ENCODE results near the gene NR0B2. TPM values are rescaled to one million over a fixed set of nuclear protein-coding genes. Genes with fewer than 3 reads are reported as not detected.
A peak's percentile ranks its signal among the peaks of the same experiment; 100 is the strongest.

The NR0B2 gene
- total and polyA plus RNA-seq, 2 of the 13 experiments (the other 11 are each of a cell fraction or from before 2014, with no cell fraction given), result 72.5 to 133 TPM

DNA sequence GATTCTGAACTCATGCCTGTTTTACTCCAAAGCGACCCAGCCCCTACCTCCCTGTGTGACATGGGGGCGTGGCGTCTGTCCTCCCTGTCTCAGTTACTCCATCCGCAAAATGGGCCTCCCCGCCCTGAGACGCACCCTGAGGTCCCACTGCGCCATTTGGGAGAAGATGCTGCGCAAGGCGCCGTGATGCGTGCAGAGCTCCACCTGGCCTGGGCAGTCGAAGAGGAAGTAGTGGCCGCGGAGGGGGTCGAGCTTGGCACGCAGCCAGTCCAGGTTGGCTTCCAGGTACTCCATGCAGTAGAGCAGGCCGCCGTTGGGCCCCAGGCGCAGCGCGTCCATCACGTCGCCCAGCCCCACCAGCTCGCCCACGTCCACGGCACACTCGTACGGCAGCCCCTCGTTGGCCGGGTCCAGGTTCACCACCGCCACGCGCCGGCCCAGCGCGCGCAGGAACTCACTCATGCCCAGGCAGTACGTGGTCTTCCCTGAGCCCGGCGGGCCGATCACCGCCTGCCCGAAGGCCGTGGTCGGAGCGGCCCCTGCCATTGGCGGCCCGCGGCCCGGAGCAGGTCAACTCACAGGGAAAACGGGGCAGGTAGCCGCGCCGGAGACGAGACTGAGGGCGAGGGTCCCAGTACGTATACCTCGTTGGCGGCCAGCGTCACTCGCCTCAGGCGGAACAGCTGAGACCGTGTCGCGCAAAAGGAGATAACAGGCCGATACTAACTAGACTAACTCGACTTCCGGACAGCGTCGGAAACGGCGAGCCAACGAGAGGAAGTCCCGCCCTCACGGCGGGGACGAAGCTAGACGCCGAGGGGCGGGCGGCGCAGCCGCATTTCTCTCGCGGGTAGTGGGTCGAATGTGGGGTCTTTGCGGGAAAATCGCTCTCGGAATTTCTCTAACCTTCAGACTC is 24.0 kb downstream of the NR0B2 start, which contains the start of gene GPN2 (continued):
- 0 out of 2 replicates have a peak, but pooled peaks have one; percentile 41 for TF ChIP-seq ZNF317 (CRISPR knock-in tag; IDR thresholded peaks at IDR 0.05)
- peak; percentile 94 for TF ChIP-seq KDM5B (CRISPR knock-in tag; IDR thresholded peaks at IDR 0.05; ENCODE audit: borderline replicate concordance)
- TF ChIP-seq STAG1 (CRISPR knock-in tag; IDR thresholded peaks at IDR 0.05), result no peak; the same call in none of the 2 replicates
- TF ChIP-seq, protein P1, sequence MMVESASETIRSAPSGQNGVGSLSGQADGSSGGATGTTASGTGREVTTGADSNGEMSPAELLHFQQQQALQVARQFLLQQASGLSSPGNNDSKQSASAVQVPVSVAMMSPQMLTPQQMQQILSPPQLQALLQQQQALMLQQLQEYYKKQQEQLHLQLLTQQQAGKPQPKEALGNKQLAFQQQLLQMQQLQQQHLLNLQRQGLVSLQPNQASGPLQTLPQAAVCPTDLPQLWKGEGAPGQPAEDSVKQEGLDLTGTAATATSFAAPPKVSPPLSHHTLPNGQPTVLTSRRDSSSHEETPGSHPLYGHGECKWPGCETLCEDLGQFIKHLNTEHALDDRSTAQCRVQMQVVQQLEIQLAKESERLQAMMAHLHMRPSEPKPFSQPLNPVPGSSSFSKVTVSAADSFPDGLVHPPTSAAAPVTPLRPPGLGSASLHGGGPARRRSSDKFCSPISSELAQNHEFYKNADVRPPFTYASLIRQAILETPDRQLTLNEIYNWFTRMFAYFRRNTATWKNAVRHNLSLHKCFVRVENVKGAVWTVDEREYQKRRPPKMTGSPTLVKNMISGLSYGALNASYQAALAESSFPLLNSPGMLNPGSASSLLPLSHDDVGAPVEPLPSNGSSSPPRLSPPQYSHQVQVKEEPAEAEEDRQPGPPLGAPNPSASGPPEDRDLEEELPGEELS (CRISPR knock-in tag; IDR thresholded peaks at IDR 0.05), result no peak
- TF ChIP-seq ZNF18 (CRISPR knock-in tag; IDR thresholded peaks at IDR 0.05; ENCODE audit: insufficient replicate concordance), result peak; percentile 85
- TF ChIP-seq SMAD3 (CRISPR knock-in tag; IDR thresholded peaks at IDR 0.05), result no peak
- TF ChIP-seq TBP (CRISPR knock-in tag; IDR thresholded peaks at IDR 0.05), result no peak
- TF ChIP-seq ATF2 (CRISPR knock-in tag; IDR thresholded peaks at IDR 0.05), result peak; percentile 46; the same call in 1 of the 2 replicates
- peak; percentile 48; the same call in 1 of the 2 replicates for TF ChIP-seq ZNF572 (CRISPR knock-in tag; IDR thresholded peaks at IDR 0.05)
- peak; percentile 95 for TF ChIP-seq ZFP91 (CRISPR knock-in tag; IDR thresholded peaks at IDR 0.05; ENCODE audit: borderline replicate concordance)
- no peak; the same call in 1 of the 2 replicates for TF ChIP-seq ZBTB20 (CRISPR knock-in tag; IDR thresholded peaks at IDR 0.05; ENCODE audit: borderline replicate concordance, low read depth)
- TF ChIP-seq NCOA5 (CRISPR knock-in tag; IDR thresholded peaks at IDR 0.05), result no peak
- TF ChIP-seq ZNF468 (CRISPR knock-in tag; IDR thresholded peaks at IDR 0.05), result no peak
- peak; percentile 68 for TF ChIP-seq TAF15 (IDR thresholded peaks at IDR 0.05; ENCODE audit: low read depth, low read length, poor library complexity, severe bottlenecking)
- TF ChIP-seq PHF5A (CRISPR knock-in tag; IDR thresholded peaks at IDR 0.05; ENCODE audit: low read depth, unreplicated experiment), result peak; percentile 86
- TF ChIP-seq, protein P2, sequence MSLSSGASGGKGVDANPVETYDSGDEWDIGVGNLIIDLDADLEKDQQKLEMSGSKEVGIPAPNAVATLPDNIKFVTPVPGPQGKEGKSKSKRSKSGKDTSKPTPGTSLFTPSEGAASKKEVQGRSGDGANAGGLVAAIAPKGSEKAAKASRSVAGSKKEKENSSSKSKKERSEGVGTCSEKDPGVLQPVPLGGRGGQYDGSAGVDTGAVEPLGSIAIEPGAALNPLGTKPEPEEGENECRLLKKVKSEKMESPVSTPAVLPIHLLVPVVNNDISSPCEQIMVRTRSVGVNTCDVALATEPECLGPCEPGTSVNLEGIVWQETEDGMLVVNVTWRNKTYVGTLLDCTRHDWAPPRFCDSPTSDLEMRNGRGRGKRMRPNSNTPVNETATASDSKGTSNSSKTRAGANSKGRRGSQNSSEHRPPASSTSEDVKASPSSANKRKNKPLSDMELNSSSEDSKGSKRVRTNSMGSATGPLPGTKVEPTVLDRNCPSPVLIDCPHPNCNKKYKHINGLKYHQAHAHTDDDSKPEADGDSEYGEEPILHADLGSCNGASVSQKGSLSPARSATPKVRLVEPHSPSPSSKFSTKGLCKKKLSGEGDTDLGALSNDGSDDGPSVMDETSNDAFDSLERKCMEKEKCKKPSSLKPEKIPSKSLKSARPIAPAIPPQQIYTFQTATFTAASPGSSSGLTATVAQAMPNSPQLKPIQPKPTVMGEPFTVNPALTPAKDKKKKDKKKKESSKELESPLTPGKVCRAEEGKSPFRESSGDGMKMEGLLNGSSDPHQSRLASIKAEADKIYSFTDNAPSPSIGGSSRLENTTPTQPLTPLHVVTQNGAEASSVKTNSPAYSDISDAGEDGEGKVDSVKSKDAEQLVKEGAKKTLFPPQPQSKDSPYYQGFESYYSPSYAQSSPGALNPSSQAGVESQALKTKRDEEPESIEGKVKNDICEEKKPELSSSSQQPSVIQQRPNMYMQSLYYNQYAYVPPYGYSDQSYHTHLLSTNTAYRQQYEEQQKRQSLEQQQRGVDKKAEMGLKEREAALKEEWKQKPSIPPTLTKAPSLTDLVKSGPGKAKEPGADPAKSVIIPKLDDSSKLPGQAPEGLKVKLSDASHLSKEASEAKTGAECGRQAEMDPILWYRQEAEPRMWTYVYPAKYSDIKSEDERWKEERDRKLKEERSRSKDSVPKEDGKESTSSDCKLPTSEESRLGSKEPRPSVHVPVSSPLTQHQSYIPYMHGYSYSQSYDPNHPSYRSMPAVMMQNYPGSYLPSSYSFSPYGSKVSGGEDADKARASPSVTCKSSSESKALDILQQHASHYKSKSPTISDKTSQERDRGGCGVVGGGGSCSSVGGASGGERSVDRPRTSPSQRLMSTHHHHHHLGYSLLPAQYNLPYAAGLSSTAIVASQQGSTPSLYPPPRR (CRISPR knock-in tag; IDR thresholded peaks at IDR 0.05; ENCODE audit: borderline replicate concordance), result no peak; the same call in 1 of the 2 replicates

Measured in HepG2 (cell line).